Stimulated activated CD8-positive, alpha-beta memory T cell treated with anti-CD3 and anti-CD28 coated beads, Interleukin-4, amount 100 ng/mL, for 1 hour (primary cell): Measurements from ENCODE around the gene SORCS2.
A peak's percentile ranks its signal among the peaks of the same experiment; 100 is the strongest.

Source experiments
- DNase-seq, 2 donors: peaks; one replicate each; pipeline ENCODE4 v3.0.0-alpha.2; 2020; ENCODE audit warnings: low read depth in 2 of 2, low spot score in 1 of 2

The SORCS2 gene

GRCh38 chr4:7753271-7753670 lies 560.9 kb downstream of the SORCS2 start:
- DNase-seq, result no peak

GRCh38 chr4:7753931-7754465 lies 561.7 kb downstream of the SORCS2 start:
- no peak for DNase-seq

- DNase-seq, result no peak
Observed at GRCh38 chr4:7754565-7755262, 562.4 kb downstream of the SORCS2 start.

- DNase-seq, result no peak
Observed at GRCh38 chr4:7755561-7755960, 563.2 kb downstream of the SORCS2 start.

GRCh38 chr4:7756071-7756470 lies 563.7 kb downstream of the SORCS2 start:
- no peak for DNase-seq

- DNase-seq, result no peak
Observed at GRCh38 chr4:7756561-7757355, 564.4 kb downstream of the SORCS2 start.

- DNase-seq, result no peak
Observed at GRCh38 chr4:7757501-7758471, 565.4 kb downstream of the SORCS2 start.

- no peak for DNase-seq
Observed at GRCh38 chr4:7758476-7758875, 566.1 kb downstream of the SORCS2 start.

GRCh38 chr4:7759216-7759615 lies 566.9 kb downstream of the SORCS2 start:
- peak in 1 of 2 donors; percentile 50 for DNase-seq

- no peak for DNase-seq
Observed at GRCh38 chr4:7759635-7760034, 567.3 kb downstream of the SORCS2 start.

GRCh38 chr4:7760228-7760627 lies 567.9 kb downstream of the SORCS2 start:
- DNase-seq, result no peak

GRCh38 chr4:7760706-7761105 lies 568.4 kb downstream of the SORCS2 start:
- DNase-seq, result no peak

GRCh38 chr4:7761312-7761711 lies 569.0 kb downstream of the SORCS2 start:
- no peak for DNase-seq

- DNase-seq, result peak in 1 of 2 donors; percentile 10
Observed at GRCh38 chr4:7761720-7762119, 569.4 kb downstream of the SORCS2 start.

- no peak for DNase-seq
Observed at GRCh38 chr4:7762376-7763030, 570.2 kb downstream of the SORCS2 start.

- no peak for DNase-seq
Observed at GRCh38 chr4:7763106-7763505, 570.8 kb downstream of the SORCS2 start.

- DNase-seq, result no peak
Observed at GRCh38 chr4:7763788-7764187, 571.5 kb downstream of the SORCS2 start.

- no peak for DNase-seq
Observed at GRCh38 chr4:7764466-7764865, 572.1 kb downstream of the SORCS2 start.

GRCh38 chr4:7765666-7766065 lies 573.3 kb downstream of the SORCS2 start:
- DNase-seq, result no peak

GRCh38 chr4:7766086-7766485 lies 573.7 kb downstream of the SORCS2 start:
- DNase-seq, result no peak
